Small intestine (tissue), 7 donors: ENCODE data around the gene CDC42. TPM values are rescaled to one million over a fixed set of nuclear protein-coding genes. Genes with fewer than 3 reads are reported as not detected.

Source experiments
- DNase-seq, 2 donors: peaks; one replicate each; pipeline versions ENCODE4 v3.0.0 to v3.0.0-alpha.2; 2013
- FAIRE-seq: peaks from 2 replicates; lab custom pipeline; 2012; peaks lifted over from hg19 to GRCh38; lab: Jason Lieb, UNC
- H3K27ac ChIP-seq, 3 donors: one replicate each; pipeline ENCODE4 v1.5.1; 2013; ENCODE audit warnings: low read length in 2 of 3, mild to moderate bottlenecking in 2 of 3, control low read depth in 1 of 3, inconsistent platforms in 1 of 3, low read depth in 1 of 3, moderate library complexity in 1 of 3
- H3K27me3 ChIP-seq, 3 donors: one replicate each; pipeline ENCODE4 v1.6.1; 2013; ENCODE audit warnings: low read length in 3 of 3, inconsistent platforms in 1 of 3; ENCODE audit not compliant: control insufficient read depth in 3 of 3, insufficient read depth in 3 of 3
- H3K36me3 ChIP-seq, 3 donors: one replicate each; pipeline ENCODE4 v1.6.1; 2013; ENCODE audit warnings: low read length in 3 of 3, inconsistent platforms in 1 of 3, low read depth in 1 of 3, mild to moderate bottlenecking in 1 of 3, moderate library complexity in 1 of 3; ENCODE audit not compliant: control insufficient read depth in 3 of 3, insufficient read depth in 2 of 3
- H3K4me1 ChIP-seq, 3 donors: one replicate each; pipeline ENCODE4 v1.6.1; 2013; ENCODE audit warnings: low read length in 2 of 3, inconsistent platforms in 1 of 3, low read depth in 1 of 3, mild to moderate bottlenecking in 1 of 3, moderate library complexity in 1 of 3; ENCODE audit not compliant: control insufficient read depth in 3 of 3, insufficient read depth in 2 of 3
- H3K4me3 ChIP-seq, 3 donors: one replicate each; pipeline ENCODE4 v1.5.1; 2013; ENCODE audit warnings: low read length in 3 of 3, control low read depth in 1 of 3, inconsistent platforms in 1 of 3, low read depth in 1 of 3, mild to moderate bottlenecking in 1 of 3, moderate library complexity in 1 of 3
- H3K9me3 ChIP-seq, 2 donors: one replicate each; pipeline ENCODE4 v1.6.1; 2013; ENCODE audit warnings: low read depth in 1 of 2, low read length in 1 of 2; ENCODE audit not compliant: control insufficient read depth in 2 of 2, insufficient read depth in 1 of 2
- WGBS, 3 donors: extraction: QIAGEN DNeasy Blood & Tissue Kit; methylation state at CpG; one replicate each; pipeline ENCODE4 v1.1.7; 2013; 5-methylcytosine and 5-hydroxymethylcytosine counted together
- polyA plus RNA-seq, 4 donors: library from polyadenylated mRNA; stranded (reverse) in 3 of 4; unstranded in 1 of 4; fragments of 200-250 nt in 3 of 4; fragments of 120-200 nt in 1 of 4; gene quantifications; one replicate each; pipeline versions ENCODE4 v1.2.1 to v1.2.3, GENCODE V29; 2013
- donor health status: healthy with polysubstance abuse.
- donor health status: control.
- donor health status: control.
- donor health status: Bipolar disorder and iron deficiency.
- donor health status: healthy.

CDC42 gene
- polyA plus RNA-seq, 4 donors: 175 to 255 (median 235) TPM

DNA sequence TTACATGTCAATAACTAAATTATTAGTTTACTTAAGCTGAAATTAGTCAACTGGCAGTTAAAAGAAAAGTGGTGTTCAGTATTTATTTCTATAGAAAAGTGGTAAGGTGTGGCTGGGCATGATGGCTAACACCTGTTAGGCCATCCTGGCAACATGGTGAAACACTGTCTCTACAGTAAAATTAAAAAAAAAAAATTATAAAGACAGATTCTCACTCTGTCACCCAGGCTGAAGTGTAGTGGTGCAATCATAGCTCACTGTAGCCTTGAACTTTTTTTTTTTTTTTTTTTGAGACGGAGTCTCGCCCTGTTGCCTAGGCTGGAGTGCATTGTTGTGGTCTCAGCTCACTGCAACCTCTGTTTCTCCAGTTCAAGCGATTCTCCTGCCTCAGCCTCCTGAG is 57.5 kb downstream of the CDC42 start:
- FAIRE-seq: no peak
- H3K36me3 ChIP-seq: peaks cover 2 to 34% (median 3%) of the 10 kb centered on the region in 3 donors
- 88 to 96% (median 93%) methylated on average over 3 of the region's 3 CpGs for WGBS, 3 donors
- peaks cover 0 to 22% (median 11%) of the 10 kb centered on the region in 3 donors for H3K4me1 ChIP-seq
- DNase-seq: no peak
- H3K4me3 ChIP-seq: no peak overlapping the region
- H3K9me3 ChIP-seq: no peaks in the 10 kb centered on the region
- H3K27ac ChIP-seq: no peak overlapping the region
- no peaks in the 10 kb centered on the region for H3K27me3 ChIP-seq

DNA sequence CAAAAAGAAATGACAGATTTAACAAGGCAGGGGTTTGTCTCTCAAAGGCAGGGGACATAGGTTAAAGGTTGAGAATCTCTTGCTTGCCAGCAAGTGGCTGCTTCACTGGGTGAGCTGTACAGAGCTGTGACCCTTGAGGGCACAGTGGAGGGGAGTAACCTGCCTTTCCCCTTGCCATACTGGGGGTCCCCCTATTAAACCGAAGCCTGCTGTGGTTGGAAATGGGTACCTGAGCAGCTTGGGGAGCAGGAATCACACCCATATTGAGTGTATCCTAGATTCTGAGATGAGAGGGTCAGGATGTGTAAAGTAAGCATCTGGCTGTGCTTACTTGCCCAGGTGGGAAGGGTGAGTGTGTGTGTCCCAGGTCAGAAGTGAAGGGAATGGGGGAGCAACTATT is 58.6 kb downstream of the CDC42 start:
- H3K4me3 ChIP-seq: no peak overlapping the region
- FAIRE-seq: no peak

DNA sequence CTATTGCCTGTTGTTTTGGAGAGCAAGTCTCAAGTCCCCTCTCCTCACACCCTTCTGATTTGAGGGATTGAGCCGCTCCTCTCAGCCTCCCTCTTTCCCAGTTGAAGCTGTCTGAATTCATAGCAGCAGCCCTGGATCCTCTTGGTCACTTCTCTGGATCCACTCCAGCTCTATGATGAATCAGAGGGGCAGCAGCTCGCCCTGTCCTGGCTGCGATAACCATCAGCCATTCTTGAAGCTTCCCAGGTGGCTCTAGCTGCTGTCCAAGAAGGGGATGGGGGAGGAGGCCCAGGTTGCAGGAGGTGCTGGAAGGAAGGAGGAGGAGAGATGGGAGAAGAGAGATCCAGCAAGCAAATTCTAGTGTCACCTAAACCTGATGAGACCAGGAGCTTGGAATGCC is 59.1 kb downstream of the CDC42 start:
- Histone ChIP-seq H3K36me3 (peaks cover 2 to 37% (median 3%) of the 10 kb centered on the region in 3 donors), H3K9me3 (no peaks in the 10 kb centered on the region), H3K27me3 (no peaks in the 10 kb centered on the region), H3K27ac (peak overlapping the region in 1 of 3 donors; percentile 11), H3K4me1 (peaks cover 0 to 31% (median 12%) of the 10 kb centered on the region in 3 donors), H3K4me3 (no peak overlapping the region)
- WGBS, 3 donors: 73 to 95% (median 91%) methylated on average over 3 of the region's 3 CpGs
- FAIRE-seq (no peak), DNase-seq (no peak)

More for the DNA sequence above, 58.6 kb downstream of the CDC42 start:
- Histone ChIP-seq H3K27ac (peak overlapping the region in 1 of 3 donors; percentile 10), H3K36me3 (peaks cover 2 to 34% (median 3%) of the 10 kb centered on the region in 3 donors), H3K27me3 (no peaks in the 10 kb centered on the region), H3K9me3 (no peaks in the 10 kb centered on the region), H3K4me1 (peaks cover 0 to 31% (median 12%) of the 10 kb centered on the region in 3 donors)
- DNase-seq: no peak
- WGBS, 3 donors: 89 to 96% (median 96%) methylated on average over 1 of the region's 1 CpG

DNA sequence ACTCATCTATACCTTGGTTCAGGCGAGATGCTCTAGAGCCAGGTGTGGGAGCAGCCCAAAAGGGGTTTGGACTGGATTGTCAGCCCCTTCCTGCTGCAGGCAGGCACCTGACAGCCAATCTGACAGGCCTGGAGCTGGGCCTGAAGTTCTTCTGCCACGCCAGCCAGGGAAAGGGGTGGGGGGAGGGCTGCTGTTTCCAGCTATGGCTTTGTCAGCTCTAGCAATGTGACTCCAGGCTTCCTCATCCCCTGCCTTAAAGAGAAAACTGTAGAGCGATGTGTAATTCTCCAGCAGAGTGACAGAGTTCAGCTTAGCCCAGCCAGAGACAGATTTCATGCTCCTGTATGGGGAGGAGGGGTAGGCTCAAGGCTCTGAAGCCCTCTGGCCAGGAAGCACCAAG is 60.0 kb downstream of the CDC42 start:
- H3K9me3 ChIP-seq: no peaks in the 10 kb centered on the region
- peaks cover 2 to 37% (median 3%) of the 10 kb centered on the region in 3 donors for H3K36me3 ChIP-seq
- H3K4me1 ChIP-seq: peaks cover 0 to 31% (median 12%) of the 10 kb centered on the region in 3 donors
- FAIRE-seq (no peak), DNase-seq (no peak)
- WGBS, 3 donors: 81 to 94% (median 88%) methylated on average over 3 of the region's 3 CpGs
- no peaks in the 10 kb centered on the region for H3K27me3 ChIP-seq
- H3K27ac ChIP-seq: no peak overlapping the region
- H3K4me3 ChIP-seq: no peak overlapping the region

DNA sequence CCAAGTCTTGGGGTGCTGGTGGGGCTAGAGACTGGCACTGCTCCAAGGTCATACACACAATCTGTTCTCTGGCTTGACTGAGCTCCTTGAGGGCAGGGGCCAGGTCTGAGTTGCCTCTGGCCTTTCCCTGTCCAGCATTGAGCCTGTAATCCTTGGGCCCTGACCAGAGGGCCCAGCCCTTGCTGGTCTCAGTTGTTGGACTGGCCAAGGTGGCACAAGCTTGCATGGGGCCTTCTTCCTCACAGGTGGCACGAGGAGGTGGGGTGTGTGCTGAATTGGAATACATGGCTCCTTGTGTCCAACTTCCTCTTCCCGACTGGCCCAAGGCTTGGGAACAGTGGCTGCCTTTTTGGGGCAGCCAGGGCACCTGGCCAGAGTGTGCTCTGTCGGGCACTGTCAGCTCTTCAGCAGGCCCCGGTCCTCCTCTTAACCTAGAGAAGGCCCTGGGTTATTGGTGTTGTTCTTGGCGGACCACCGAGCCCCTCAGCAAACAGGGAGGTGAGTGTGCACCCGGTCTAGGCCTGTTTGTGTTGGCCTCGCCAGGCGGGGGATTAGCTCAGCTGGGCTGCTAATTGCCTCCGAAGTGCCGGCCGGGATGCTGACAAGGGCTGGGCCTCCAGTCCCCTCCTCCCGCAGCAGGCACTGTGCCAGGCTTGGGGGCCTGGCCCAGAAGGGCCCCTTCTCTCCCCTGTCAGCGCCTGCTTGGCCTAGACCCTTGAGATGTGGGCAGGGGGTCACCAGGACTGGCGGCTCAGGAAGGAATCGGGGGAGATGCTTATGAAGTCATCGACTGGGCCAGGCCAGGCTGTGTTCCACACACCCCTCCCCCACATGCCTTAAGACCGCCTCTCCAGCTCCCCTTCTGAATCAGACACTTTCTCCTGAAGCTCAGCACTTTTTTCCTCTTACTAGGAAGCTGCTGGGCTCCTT is 61.8 kb downstream of the CDC42 start:
- Histone ChIP-seq H3K9me3 (no peaks in the 10 kb centered on the region), H3K27ac (peak overlapping the region in 2 of 3 donors; percentile 68 to 70), H3K36me3 (peaks cover 3 to 43% (median 4%) of the 10 kb centered on the region in 3 donors), H3K4me3 (no peak overlapping the region), H3K4me1 (peaks cover 0 to 25% (median 9%) of the 10 kb centered on the region in 3 donors), H3K27me3 (no peaks in the 10 kb centered on the region)
- no peak for FAIRE-seq
- WGBS, 3 donors: 45 to 68% (median 56%) methylated on average over 17 to 18 of the region's 18 CpGs
- DNase-seq: peak in 1 of 2 donors; percentile 46

DNA sequence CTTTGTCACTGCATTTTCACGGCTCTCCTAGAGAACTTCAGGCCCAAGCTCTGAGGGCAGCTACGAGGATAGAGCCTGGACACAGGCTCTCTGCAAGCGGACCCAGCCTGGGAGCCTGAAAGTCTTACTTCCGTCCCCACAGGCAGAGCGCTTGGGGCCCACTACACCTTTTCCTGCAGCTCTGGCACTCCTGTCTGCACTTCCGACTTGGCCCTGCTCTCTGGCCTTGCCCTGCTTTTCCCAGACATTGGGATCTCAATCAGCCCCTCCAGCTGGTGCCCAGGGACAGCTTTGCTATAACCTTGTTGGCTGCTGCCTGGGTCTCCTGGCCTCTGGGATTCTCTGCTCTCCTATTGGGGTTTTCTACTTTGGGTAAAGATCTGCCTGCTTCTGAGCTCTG is 62.8 kb downstream of the CDC42 start:
- WGBS, 3 donors: 54 to 62% (median 56%) methylated on average over 6 of the region's 6 CpGs
- Histone ChIP-seq H3K9me3 (no peaks in the 10 kb centered on the region), H3K4me1 (peaks cover 0 to 25% (median 9%) of the 10 kb centered on the region in 3 donors), H3K4me3 (no peak overlapping the region), H3K27me3 (no peaks in the 10 kb centered on the region), H3K36me3 (peaks cover 3 to 52% (median 6%) of the 10 kb centered on the region in 3 donors), H3K27ac (peak overlapping the region in 2 of 3 donors; percentile 68 to 70)
- DNase-seq: peak in 1 of 2 donors; percentile 59
- FAIRE-seq: no peak

DNA sequence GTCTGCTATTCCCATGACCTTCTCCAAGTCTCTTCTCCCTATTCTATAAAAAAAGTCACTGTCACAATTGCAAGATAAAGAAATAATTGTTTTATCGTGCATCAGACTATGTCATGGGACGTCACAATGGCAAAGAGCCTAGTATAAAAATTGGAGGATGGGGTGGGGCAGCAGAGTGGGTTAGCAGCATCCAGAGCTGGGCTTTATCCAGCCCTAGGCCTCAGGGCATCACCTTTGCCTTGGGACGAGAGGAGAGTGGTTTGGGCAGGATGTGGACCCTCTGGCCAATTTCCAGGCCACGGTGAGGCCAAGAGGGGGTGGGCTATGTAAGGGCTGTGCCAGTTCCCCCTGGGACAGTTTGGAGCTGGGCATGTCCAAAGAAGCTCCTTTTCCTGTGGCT is 64.7 kb downstream of the CDC42 start:
- H3K27ac ChIP-seq: no peak overlapping the region
- no peak for FAIRE-seq
- H3K4me1 ChIP-seq: peaks cover 0 to 22% (median 9%) of the 10 kb centered on the region in 3 donors

DNA sequence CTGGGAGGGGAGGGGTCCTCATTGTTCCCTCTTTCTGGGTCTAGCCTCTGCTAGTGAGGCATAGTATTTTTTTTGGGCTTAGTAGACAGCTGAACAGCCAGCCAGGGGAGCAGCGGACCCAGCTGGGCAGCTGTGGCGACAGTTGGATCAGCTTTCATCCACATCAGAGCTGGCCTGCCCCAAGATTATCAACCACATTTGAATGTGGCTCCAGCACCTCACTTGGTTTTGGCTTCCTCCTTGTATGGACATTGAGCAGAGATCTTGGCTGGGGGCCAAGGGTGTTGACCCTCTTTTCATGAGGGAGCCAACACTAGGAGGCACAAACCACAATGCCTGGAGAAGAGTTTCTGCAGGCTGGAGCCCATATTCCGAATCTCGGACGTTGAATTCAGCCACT is 65.3 kb downstream of the CDC42 start:
- no peaks in the 10 kb centered on the region for H3K9me3 ChIP-seq
- FAIRE-seq (no peak), DNase-seq (no peak)
- WGBS, 3 donors: 74 to 91% (median 91%) methylated on average over 5 of the region's 5 CpGs
- H3K27ac ChIP-seq: peak overlapping the region in 1 of 3 donors; percentile 51
- H3K4me3 ChIP-seq: no peak overlapping the region
- H3K4me1 ChIP-seq: peaks cover 0 to 22% (median 9%) of the 10 kb centered on the region in 3 donors
- H3K27me3 ChIP-seq: no peaks in the 10 kb centered on the region
- peaks cover 3 to 45% (median 6%) of the 10 kb centered on the region in 3 donors for H3K36me3 ChIP-seq

More for the DNA sequence above, 64.7 kb downstream of the CDC42 start:
- 62 to 78% (median 75%) methylated on average over 4 of the region's 4 CpGs for WGBS, 3 donors
- Histone ChIP-seq H3K9me3 (no peaks in the 10 kb centered on the region), H3K27me3 (no peaks in the 10 kb centered on the region), H3K36me3 (peaks cover 3 to 50% (median 6%) of the 10 kb centered on the region in 3 donors), H3K4me3 (no peak overlapping the region)
- DNase-seq: no peak
